ENCODE measurements around the gene OR52K1. TPM values are rescaled to one million over a fixed set of nuclear protein-coding genes. Genes with fewer than 3 reads are reported as not detected.

The OR52K1 gene
- not detected for total RNA-seq

DNA sequence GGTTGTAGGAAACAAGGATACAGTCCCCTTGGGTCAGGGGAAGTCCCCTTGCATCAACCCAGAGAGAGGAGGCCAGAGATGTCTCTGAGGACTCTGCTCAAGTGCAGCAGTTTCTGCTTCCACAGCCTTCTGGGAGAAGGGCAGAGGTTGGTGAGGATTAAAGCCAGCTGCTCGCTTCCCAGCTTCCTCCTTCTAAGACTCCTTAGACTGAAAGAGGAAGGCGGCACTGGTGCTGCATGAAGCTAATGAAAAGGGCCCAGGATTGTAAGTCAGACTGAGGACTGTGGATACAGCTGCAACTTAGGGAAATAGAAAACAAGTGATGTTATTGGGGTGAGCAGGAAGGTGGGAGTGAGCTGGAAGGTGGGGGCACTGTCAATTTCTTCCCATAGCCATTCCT lies at the start of gene OR52K1:
Gene OR52K1, plus strand, starts transcription at position 202 of the 400 bp plus-strand sequence. CDS start 6,255 bp downstream, outside the sequence.
- H3K4me1 Mint-ChIP-seq = peaks cover 8% of the 10 kb centered on the region
- H3K36me3 Mint-ChIP-seq (ENCODE audit: low read depth) = no peaks in the 10 kb centered on the region
- POLR2A ChIA-PET = no interaction called here
- H3K27me3 Mint-ChIP-seq = peaks cover 8% of the 10 kb centered on the region
- no peak for DNase-seq
- CTCF ChIA-PET = interaction anchor here (1.3 to 1.4 kb wide), 2 partner anchors 11 to 295 kb away, joined by 3 to 4 read pairs; no protein-coding TSS in a partner anchor
- no peaks in the 10 kb centered on the region for H3K9me3 Mint-ChIP-seq
- no peak within 1 kb of the TSS for H3K27ac Mint-ChIP-seq
- no peak within 1 kb of the TSS for H3K4me3 Mint-ChIP-seq

DNA sequence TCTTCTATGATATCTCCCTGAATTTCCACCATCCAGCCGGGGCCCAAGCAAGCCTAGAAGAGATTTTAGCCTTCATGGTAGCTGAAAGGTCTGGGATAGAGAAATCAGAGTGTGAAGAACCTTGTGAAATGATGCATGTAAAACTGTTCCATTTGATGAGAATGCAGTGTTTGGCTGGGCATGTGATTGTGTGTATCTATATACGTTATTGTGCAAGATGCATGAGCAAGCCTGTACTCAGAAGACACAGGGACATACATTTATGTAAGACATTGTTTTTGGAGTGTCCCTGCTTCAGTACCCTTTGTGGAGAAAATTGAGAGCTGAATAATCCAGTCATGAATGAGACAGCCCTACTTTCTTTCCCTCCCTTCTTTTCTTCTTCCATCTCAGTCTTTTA lies 48.6 kb upstream of the OR52K1 start:
- CTCF ChIA-PET = no interaction called here
- Mint-ChIP-seq H3K36me3 (ENCODE audit: low read depth) (no peaks in the 10 kb centered on the region), H3K4me3 (no peak overlapping the region), H3K27ac (no peak overlapping the region), H3K9me3 (no peaks in the 10 kb centered on the region), H3K27me3 (peaks cover 17% of the 10 kb centered on the region), H3K4me1 (no peaks in the 10 kb centered on the region)
- POLR2A ChIA-PET = no interaction called here
- no peak for DNase-seq

DNA sequence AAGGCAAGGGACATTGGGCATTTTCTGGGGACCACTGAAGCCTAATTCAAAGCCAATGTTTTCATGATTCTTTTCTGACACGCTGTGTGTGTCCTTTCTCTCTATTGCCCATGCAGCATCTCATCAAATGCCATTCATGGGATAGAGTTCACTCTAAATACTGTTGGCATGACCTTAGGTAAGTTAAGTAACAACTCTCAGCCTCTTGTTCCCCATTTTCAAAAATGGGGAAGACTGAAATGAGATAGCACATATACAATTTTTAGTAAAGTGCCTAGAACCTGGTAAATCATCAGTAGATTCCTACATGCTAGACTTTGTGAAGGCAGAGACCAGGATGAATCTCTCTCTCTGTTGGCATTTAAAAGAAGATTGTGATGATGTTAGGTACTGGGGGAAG lies 46.0 kb upstream of the OR52K1 start:
- ChIA-PET CTCF (no interaction called here), POLR2A (no interaction called here)
- H3K4me1 Mint-ChIP-seq = no peaks in the 10 kb centered on the region
- no peaks in the 10 kb centered on the region for H3K9me3 Mint-ChIP-seq
- no peak overlapping the region for H3K4me3 Mint-ChIP-seq
- no peak for DNase-seq
- no peak overlapping the region for H3K27ac Mint-ChIP-seq
- peaks cover 20% of the 10 kb centered on the region for H3K27me3 Mint-ChIP-seq
- H3K36me3 Mint-ChIP-seq (ENCODE audit: low read depth) = no peaks in the 10 kb centered on the region

DNA sequence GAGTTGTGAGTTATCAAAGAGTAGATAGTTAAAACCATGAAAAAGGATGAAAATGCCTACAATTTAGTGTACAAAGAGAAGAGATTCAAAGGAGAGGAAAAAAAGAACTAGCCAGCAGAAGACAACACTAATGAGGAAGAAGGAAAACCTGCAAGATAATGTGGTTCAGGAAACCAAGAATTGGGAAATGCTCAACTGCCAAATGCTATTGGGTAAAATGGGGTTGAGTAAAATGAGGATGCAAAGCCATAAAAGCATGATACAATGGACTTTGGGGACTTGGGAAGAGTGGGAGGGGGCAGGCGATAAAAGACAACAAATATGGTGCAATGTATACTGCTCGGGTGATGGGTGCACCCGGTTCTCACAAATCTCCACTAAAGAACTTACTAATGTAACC lies 40.9 kb upstream of the OR52K1 start:
- no peak overlapping the region for H3K27ac Mint-ChIP-seq
- no peaks in the 10 kb centered on the region for H3K9me3 Mint-ChIP-seq
- ChIA-PET CTCF (no interaction called here), POLR2A (no interaction called here)
- DNase-seq = no peak
- no peaks in the 10 kb centered on the region for H3K36me3 Mint-ChIP-seq (ENCODE audit: low read depth)
- H3K4me3 Mint-ChIP-seq = no peak overlapping the region
- peaks cover 10% of the 10 kb centered on the region for H3K27me3 Mint-ChIP-seq
- no peaks in the 10 kb centered on the region for H3K4me1 Mint-ChIP-seq

- peaks cover 6% of the 10 kb centered on the region for H3K27me3 Mint-ChIP-seq
- no peaks in the 10 kb centered on the region for H3K9me3 Mint-ChIP-seq
- no peak overlapping the region for H3K4me3 Mint-ChIP-seq
- no peak for DNase-seq
- no peak overlapping the region for H3K27ac Mint-ChIP-seq
- no peaks in the 10 kb centered on the region for H3K4me1 Mint-ChIP-seq
- POLR2A ChIA-PET = no interaction called here
- H3K36me3 Mint-ChIP-seq (ENCODE audit: low read depth) = no peaks in the 10 kb centered on the region
- CTCF ChIA-PET = no interaction called here
Observed at GRCh38 chr11:4443232-4443891, 39.1 kb upstream of the OR52K1 start.

DNA sequence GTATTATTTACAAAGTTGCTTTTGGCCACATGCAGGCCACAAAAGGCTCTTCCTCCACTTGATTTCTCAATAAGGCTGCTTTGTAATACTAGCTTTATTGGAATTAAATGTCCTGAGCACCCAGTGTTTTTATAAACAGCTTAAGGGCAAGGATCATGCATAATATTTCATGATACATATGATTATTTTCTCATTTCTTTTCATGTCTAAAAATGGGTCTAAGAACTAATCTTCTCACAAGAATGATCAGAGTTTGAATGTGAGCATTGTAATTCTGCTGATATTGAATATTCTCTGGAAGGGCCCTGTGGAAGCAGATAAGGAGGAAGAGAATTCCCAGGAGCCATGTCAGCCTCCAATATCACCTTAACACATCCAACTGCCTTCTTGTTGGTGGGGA lies 33.5 kb upstream of the OR52K1 start, which contains the start of gene OR52K2:
Gene OR52K2, plus strand, starts transcription at position 301 of the 400 bp plus-strand sequence. Its CDS starts 45 bp downstream, at position 346.
- no peak for DNase-seq
- no peaks in the 10 kb centered on the region for H3K36me3 Mint-ChIP-seq (ENCODE audit: low read depth)
- peaks cover under 1% of the 10 kb centered on the region for H3K9me3 Mint-ChIP-seq
- ChIA-PET POLR2A (no interaction called here), CTCF (no interaction called here)
- no peak within 1 kb of the TSS for H3K4me3 Mint-ChIP-seq
- peaks cover 2% of the 10 kb centered on the region for H3K27me3 Mint-ChIP-seq
- H3K27ac Mint-ChIP-seq = no peak within 1 kb of the TSS
- H3K4me1 Mint-ChIP-seq = peaks cover under 1% of the 10 kb centered on the region

GRCh38 chr11:4453118-4453517 lies 29.3 kb upstream of the OR52K1 start:
- H3K9me3 Mint-ChIP-seq = peaks cover 2% of the 10 kb centered on the region
- no peaks in the 10 kb centered on the region for H3K36me3 Mint-ChIP-seq (ENCODE audit: low read depth)
- POLR2A ChIA-PET = no interaction called here
- CTCF ChIA-PET = no interaction called here
- no peak overlapping the region for H3K27ac Mint-ChIP-seq
- peaks cover 2% of the 10 kb centered on the region for H3K27me3 Mint-ChIP-seq
- H3K4me1 Mint-ChIP-seq = peaks cover 6% of the 10 kb centered on the region
- no peak overlapping the region for H3K4me3 Mint-ChIP-seq
- DNase-seq = no peak

GRCh38 chr11:4454021-4454420 lies 28.4 kb upstream of the OR52K1 start:
- Mint-ChIP-seq H3K4me3 (no peak overlapping the region), H3K27ac (no peak overlapping the region), H3K27me3 (peaks cover 2% of the 10 kb centered on the region), H3K4me1 (peaks cover 7% of the 10 kb centered on the region), H3K9me3 (peaks cover 2% of the 10 kb centered on the region), H3K36me3 (ENCODE audit: low read depth) (no peaks in the 10 kb centered on the region)
- POLR2A ChIA-PET = no interaction called here
- no peak for DNase-seq
- CTCF ChIA-PET = no interaction called here

DNA sequence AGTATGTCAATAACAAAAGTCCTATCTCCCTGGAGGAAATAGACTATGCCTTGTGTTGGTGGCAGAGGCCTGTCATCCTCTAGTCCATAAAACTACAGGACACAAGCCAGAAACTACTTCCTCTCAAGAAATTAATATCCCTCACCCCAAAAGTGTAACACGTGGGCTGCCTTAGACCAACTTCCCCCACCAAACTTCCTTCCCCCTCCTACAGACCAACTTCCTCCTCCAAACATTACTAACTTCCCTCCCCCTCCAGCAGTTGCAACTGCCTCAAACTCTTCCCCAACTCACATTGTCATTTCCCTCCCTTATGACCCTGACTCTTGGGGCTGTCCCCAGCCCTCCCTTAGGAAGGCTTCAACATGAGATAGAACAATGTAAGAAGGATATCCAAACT lies 27.0 kb upstream of the OR52K1 start:
- Mint-ChIP-seq H3K4me1 (peaks cover 10% of the 10 kb centered on the region), H3K36me3 (ENCODE audit: low read depth) (no peaks in the 10 kb centered on the region), H3K27me3 (peaks cover 2% of the 10 kb centered on the region), H3K27ac (no peak overlapping the region), H3K9me3 (peaks cover 2% of the 10 kb centered on the region), H3K4me3 (no peak overlapping the region)
- POLR2A ChIA-PET = no interaction called here
- no peak for DNase-seq
- CTCF ChIA-PET = no interaction called here

- H3K4me3 Mint-ChIP-seq = no peak overlapping the region
- H3K36me3 Mint-ChIP-seq (ENCODE audit: low read depth) = peaks cover 3% of the 10 kb centered on the region
- DNase-seq = no peak
- no peak overlapping the region for H3K27ac Mint-ChIP-seq
- ChIA-PET POLR2A (no interaction called here), CTCF (no interaction called here)
- peaks cover 13% of the 10 kb centered on the region for H3K4me1 Mint-ChIP-seq
- H3K27me3 Mint-ChIP-seq = no peaks in the 10 kb centered on the region
- H3K9me3 Mint-ChIP-seq = peaks cover 7% of the 10 kb centered on the region
Observed at GRCh38 chr11:4459500-4459899, 22.9 kb upstream of the OR52K1 start.

- Mint-ChIP-seq H3K27ac (no peak overlapping the region), H3K27me3 (peaks cover 2% of the 10 kb centered on the region), H3K9me3 (peaks cover 14% of the 10 kb centered on the region), H3K4me3 (no peak overlapping the region), H3K36me3 (ENCODE audit: low read depth) (peaks cover 9% of the 10 kb centered on the region), H3K4me1 (peaks cover 16% of the 10 kb centered on the region)
- POLR2A ChIA-PET = no interaction called here
- DNase-seq = no peak
- CTCF ChIA-PET = no interaction called here
Observed at GRCh38 chr11:4460151-4460550, 22.3 kb upstream of the OR52K1 start.

DNA sequence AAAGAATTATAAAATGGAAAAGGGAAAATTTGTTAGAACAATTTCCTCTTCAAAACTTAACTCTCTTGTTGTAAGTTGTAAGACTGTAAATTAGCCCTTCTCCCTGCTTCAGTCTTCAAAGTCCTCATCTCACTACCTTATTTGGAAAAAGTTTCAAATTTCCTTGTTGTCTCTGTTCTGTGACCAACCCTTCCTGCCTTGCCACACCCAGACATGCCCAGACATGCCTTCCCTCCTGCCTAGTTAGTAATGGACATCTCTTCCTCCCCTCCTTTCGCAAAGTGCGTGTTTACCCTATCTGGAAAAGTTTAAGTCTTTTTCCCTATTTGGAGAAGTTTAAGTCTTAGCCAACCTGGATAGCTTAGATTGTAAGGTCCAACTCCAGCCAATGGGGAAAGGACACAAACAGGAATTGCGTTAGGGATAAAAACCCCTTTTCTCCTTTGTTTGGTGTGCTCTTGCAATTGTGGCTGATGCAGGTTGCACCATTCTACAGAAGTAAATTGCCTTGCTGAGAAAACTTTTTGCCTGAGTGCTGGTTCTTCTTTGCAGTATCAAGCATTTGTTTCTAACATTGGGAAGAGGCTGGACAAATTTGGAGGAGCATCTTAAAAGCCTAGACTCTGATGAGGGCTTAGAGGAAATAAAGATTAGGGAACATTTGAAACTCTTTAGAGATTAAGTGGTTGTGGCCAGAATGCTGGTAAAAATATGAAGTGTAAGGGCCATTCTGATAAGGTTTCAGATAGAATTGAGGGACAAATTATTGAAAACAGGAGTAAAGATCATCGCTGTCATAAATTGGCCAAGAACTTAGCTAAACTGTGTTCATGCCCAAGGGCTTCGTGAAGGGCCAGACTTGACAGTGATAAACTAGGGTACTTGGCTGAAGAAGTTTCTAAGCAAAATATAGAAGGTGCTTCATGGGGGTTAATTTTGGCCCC lies 18.0 kb upstream of the OR52K1 start:
- peaks cover 19% of the 10 kb centered on the region for H3K9me3 Mint-ChIP-seq
- H3K4me3 Mint-ChIP-seq = no peak overlapping the region
- H3K27ac Mint-ChIP-seq = no peak overlapping the region
- ChIA-PET CTCF (no interaction called here), POLR2A (no interaction called here)
- peaks cover 9% of the 10 kb centered on the region for H3K36me3 Mint-ChIP-seq (ENCODE audit: low read depth)
- H3K27me3 Mint-ChIP-seq = peaks cover 2% of the 10 kb centered on the region
- H3K4me1 Mint-ChIP-seq = peaks cover 11% of the 10 kb centered on the region
- no peak for DNase-seq

GRCh38 chr11:4465407-4465806 lies 17.0 kb upstream of the OR52K1 start:
- no peak for DNase-seq
- H3K4me1 Mint-ChIP-seq = peaks cover 9% of the 10 kb centered on the region
- H3K27ac Mint-ChIP-seq = no peak overlapping the region
- H3K36me3 Mint-ChIP-seq (ENCODE audit: low read depth) = peaks cover 9% of the 10 kb centered on the region
- POLR2A ChIA-PET = no interaction called here
- peaks cover 19% of the 10 kb centered on the region for H3K9me3 Mint-ChIP-seq
- CTCF ChIA-PET = no interaction called here
- H3K27me3 Mint-ChIP-seq = peaks cover 2% of the 10 kb centered on the region
- no peak overlapping the region for H3K4me3 Mint-ChIP-seq
